HUES6 (cell line): ENCODE measurements around the gene SYNDIG1.

Experiments used
- H3K27ac ChIP-seq: 2 replicates; pipeline ENCODE4 v1.7.0; 2013; ENCODE audit warnings: low read depth, mild to moderate bottlenecking, low read length, inconsistent platforms
- H3K27me3 ChIP-seq: 2 replicates; pipeline ENCODE4 v1.6.1; 2013; ENCODE audit warnings: low read length; ENCODE audit not compliant: control insufficient read depth, insufficient read depth
- H3K36me3 ChIP-seq: 2 replicates; pipeline ENCODE4 v1.6.1; 2013; ENCODE audit warnings: low read length; ENCODE audit not compliant: control insufficient read depth, insufficient read depth
- H3K4me1 ChIP-seq: 2 replicates; pipeline ENCODE4 v1.6.1; 2013; ENCODE audit warnings: low read length; ENCODE audit not compliant: control insufficient read depth, insufficient read depth
- H3K4me3 ChIP-seq: 2 replicates; pipeline ENCODE4 v1.5.1; 2013; ENCODE audit warnings: low read depth, low read length
- H3K9ac ChIP-seq: one replicate; pipeline ENCODE4 v1.6.1; 2013; ENCODE audit warnings: mild to moderate bottlenecking, low read length
- H3K9me3 ChIP-seq: 2 replicates; pipeline ENCODE4 v1.6.1; 2013; ENCODE audit warnings: low read depth, low read length; ENCODE audit not compliant: control insufficient read depth, insufficient read depth

The SYNDIG1 gene

DNA sequence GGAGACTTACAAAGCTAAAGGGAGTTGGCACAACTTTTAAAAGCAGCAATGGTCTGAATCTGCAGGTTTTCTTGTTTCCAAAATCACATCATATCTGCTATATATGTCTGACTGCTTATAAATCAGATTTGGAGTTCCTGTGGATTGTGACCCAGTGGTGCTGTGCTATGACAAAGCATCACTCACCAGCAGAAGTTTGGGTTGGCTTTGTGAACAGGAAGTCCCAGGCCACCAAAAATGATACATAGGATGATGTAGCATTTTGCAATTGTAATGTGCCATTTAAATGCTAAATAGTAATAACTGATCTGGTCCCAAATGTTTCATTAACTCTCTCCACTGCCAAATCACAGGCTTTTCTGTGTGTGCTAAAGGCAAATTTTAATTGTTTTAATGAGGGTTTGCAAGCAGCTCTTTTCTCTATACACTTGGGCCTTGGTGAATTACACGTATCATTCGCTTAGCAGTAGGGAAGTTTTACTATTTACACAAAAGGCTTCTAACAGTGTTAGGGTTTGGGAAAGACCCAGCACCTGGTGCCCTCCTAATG lies 60.8 kb downstream of the SYNDIG1 start:
- H3K36me3 ChIP-seq = no peaks in the 10 kb centered on the region
- H3K4me1 ChIP-seq = no peaks in the 10 kb centered on the region
- H3K9ac ChIP-seq = no peak overlapping the region
- no peaks in the 10 kb centered on the region for H3K27me3 ChIP-seq
- H3K27ac ChIP-seq = no peak overlapping the region
- H3K9me3 ChIP-seq = 0 out of 2 replicates have a peak, but pooled peaks cover 2% of the 10 kb centered on the region
- no peak overlapping the region for H3K4me3 ChIP-seq

DNA sequence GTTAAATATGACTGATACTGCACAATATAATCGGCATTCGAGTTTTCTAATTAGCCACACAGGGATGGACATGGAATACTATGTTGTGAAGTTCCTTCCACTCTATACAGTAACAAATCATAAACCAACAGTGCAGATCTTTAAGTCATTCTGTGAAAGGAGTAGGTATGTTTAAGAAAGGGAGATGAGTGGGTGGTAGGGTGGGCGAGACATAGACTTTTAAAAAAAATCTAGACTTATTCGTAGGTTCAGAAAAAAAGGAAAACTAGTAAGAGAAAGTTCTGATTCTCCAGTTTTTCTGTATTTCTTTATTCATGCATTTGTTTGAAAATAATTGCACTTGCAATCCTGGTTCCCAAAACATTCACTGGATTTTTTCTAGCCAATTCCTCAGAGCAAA lies 61.8 kb downstream of the SYNDIG1 start:
- Histone ChIP-seq H3K4me1 (no peaks in the 10 kb centered on the region), H3K9me3 (0 out of 2 replicates have a peak, but pooled peaks cover 2% of the 10 kb centered on the region), H3K27ac (no peak overlapping the region), H3K27me3 (no peaks in the 10 kb centered on the region), H3K9ac (no peak overlapping the region), H3K4me3 (no peak overlapping the region), H3K36me3 (no peaks in the 10 kb centered on the region)

DNA sequence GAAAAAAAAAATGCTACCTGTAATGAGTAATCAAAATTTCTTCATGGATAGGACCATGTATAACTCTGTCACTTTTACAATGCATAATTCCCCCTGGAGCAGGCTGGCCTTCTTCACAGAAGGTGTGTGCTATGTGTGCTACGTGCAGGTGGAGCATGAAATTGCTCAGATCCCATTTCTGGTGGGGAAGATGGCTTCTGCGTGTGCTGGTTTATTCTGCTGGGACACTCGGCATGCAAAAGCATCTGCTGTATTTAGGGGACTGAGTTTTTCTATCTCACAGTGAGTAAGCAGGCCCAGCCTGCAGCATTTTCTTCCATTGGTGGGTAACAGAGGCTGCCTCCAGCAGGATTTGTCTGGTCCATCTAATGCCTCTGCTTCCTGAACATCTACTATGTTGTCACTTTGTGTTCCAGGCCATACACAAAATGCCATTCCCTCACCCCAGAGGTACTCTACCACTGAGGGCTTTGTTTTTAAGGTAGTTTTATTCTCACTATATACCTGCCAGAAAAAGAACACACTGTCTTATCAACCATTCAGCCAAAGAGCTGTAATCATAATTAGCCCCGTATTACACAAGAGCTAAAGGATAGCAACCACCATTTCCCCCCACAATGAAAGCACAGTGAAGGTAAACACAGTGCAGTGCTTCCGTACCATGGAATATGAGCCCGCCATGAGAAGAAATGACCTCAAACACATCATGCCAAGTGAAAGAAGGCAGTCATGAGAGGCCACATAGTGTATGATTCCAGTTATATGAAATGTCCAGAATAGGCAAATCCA lies 62.4 kb downstream of the SYNDIG1 start:
- Histone ChIP-seq H3K9me3 (0 out of 2 replicates have a peak, but pooled peaks cover 2% of the 10 kb centered on the region), H3K27me3 (no peaks in the 10 kb centered on the region), H3K4me3 (no peak overlapping the region), H3K27ac (no peak overlapping the region), H3K9ac (no peak overlapping the region), H3K36me3 (no peaks in the 10 kb centered on the region), H3K4me1 (no peaks in the 10 kb centered on the region)

DNA sequence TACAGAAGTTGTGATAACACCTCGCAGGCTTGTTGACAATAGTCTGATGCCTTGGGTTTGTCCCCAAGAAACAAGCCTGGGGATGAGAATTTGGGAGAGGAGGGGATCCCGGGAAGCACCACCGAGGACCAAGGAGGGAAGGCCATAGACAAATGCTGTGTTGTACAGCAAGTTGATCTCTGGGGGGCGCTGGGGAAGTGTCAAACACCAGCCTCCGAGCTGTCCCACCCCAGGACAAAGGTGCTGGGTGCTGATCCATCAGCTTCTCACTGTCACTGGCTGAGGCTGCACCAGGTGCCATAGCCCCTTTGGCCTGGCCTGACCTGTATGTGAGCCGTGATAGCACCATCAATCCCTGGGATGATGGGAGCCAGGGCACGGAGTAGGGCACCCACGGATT lies 64.0 kb downstream of the SYNDIG1 start:
- Histone ChIP-seq H3K9ac (no peak overlapping the region), H3K9me3 (0 out of 2 replicates have a peak, but pooled peaks cover 2% of the 10 kb centered on the region), H3K4me1 (no peaks in the 10 kb centered on the region), H3K27ac (no peak overlapping the region), H3K4me3 (no peak overlapping the region), H3K36me3 (no peaks in the 10 kb centered on the region), H3K27me3 (0 out of 2 replicates have a peak, but pooled peaks cover 2% of the 10 kb centered on the region)

DNA sequence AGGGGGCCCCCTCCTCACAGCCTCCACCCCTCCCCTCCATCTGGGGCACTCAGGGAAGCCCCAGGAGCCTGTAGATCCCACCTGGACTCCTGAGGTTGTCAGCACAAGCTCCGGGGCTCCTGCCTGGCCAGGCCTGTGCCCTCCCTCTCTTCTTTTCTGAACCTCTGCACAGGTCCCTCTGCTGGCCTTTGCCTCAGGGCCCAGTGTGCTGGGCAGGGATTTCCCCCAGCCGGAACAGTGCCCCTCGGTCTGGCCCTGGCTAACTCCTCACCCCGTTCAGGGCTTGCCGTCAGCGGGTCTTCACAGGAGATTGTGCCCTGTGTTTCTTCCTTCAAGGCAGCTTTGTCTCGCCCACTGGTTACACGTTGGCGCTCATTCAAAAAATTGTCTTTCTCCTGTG lies 64.9 kb downstream of the SYNDIG1 start:
- no peaks in the 10 kb centered on the region for H3K4me1 ChIP-seq
- no peak overlapping the region for H3K4me3 ChIP-seq
- no peak overlapping the region for H3K27ac ChIP-seq
- H3K36me3 ChIP-seq = no peaks in the 10 kb centered on the region
- H3K27me3 ChIP-seq = 0 out of 2 replicates have a peak, but pooled peaks cover 2% of the 10 kb centered on the region
- 0 out of 2 replicates have a peak, but pooled peaks cover 2% of the 10 kb centered on the region for H3K9me3 ChIP-seq
- no peak overlapping the region for H3K9ac ChIP-seq

DNA sequence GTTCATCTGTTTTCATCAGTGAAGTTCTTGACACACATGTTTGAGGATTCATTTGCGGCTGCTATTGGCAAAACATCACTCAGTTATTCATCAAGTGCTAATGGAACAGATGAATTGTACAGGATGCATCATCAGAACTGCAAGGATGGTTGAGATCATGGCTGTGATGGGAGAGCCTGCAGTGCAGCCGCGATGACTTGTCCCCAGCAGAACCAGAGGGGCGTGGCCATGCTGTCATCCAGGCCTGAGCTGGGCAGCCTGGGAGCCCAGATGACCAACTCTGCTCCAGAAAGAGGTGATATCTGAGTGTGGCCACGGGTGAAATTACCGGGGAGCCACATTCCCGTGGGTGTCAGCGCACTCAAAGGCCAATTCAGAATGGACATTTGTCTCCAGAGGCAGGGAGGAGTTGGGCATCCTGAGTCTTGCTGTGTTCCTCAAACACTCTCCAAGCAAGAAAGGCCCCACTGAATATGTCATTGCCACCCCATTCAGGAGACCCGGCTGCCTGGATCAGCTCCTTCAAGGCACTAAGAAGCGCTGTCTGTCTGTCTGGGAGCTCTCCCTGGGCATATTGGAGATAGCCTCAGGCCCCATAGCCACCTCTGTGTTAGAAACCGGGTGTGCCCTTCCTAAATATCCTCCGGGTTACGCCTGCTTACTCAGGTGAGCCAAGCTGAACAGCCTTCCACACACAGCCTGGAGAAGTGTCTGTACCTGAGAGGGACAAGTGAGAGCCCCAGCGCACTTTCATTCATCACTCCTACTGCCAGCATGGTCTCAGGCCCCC lies 66.7 kb downstream of the SYNDIG1 start:
- Histone ChIP-seq H3K4me3 (no peak overlapping the region), H3K9me3 (no peaks in the 10 kb centered on the region), H3K27ac (no peak overlapping the region), H3K4me1 (no peaks in the 10 kb centered on the region), H3K9ac (no peak overlapping the region), H3K27me3 (0 out of 2 replicates have a peak, but pooled peaks cover 2% of the 10 kb centered on the region), H3K36me3 (no peaks in the 10 kb centered on the region)

DNA sequence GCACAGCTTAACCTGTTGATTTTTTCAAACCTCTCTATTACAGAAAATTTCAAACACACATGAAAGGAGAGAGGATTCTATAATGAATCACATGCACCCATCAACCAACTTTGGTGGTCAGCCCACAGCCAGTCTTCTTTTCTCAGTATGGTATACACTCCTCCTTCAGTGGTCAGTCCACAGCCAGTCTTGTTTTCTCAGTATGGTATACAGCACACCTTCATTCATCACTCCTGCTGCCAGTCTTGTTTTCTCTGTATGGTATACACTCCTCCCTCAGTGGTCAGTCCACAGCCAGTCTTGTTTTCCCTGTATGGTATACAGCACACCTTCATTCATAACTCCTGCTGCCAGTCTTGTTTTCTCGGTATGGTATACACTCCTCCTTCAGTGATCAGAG lies 67.8 kb downstream of the SYNDIG1 start:
- Histone ChIP-seq H3K4me3 (no peak overlapping the region), H3K27ac (no peak overlapping the region), H3K4me1 (no peaks in the 10 kb centered on the region)

DNA sequence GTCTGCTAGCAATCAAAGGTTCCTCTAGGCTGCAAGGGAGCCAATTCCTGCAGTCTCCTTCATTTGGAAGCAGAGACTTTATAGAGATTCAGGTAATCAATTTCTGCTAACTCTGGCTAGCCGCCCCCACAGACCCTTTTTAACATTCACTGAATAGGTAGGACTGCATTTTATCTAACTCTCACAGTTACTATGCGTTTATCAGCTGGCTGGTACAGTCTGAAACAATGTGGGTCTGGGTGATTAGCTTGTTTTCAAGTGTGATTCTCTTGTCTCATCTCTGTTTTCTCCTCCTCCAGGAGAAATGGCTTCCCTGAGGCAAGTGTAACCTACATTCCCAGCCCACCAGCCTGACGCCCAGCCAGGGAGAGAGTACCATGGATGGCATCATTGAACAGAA lies 73.3 kb downstream of the SYNDIG1 start:
- Histone ChIP-seq H3K27ac (no peak overlapping the region), H3K9ac (no peak overlapping the region), H3K9me3 (peaks cover 6% of the 10 kb centered on the region; the same call in 1 of the 2 replicates), H3K27me3 (no peaks in the 10 kb centered on the region), H3K4me1 (no peaks in the 10 kb centered on the region), H3K36me3 (peaks cover 5% of the 10 kb centered on the region; the same call in 1 of the 2 replicates), H3K4me3 (no peak overlapping the region)

More for the DNA sequence above, 67.8 kb downstream of the SYNDIG1 start:
- no peaks in the 10 kb centered on the region for H3K36me3 ChIP-seq
- H3K9ac ChIP-seq = no peak overlapping the region
- H3K27me3 ChIP-seq = 0 out of 2 replicates have a peak, but pooled peaks cover 2% of the 10 kb centered on the region
- H3K9me3 ChIP-seq = no peaks in the 10 kb centered on the region

DNA sequence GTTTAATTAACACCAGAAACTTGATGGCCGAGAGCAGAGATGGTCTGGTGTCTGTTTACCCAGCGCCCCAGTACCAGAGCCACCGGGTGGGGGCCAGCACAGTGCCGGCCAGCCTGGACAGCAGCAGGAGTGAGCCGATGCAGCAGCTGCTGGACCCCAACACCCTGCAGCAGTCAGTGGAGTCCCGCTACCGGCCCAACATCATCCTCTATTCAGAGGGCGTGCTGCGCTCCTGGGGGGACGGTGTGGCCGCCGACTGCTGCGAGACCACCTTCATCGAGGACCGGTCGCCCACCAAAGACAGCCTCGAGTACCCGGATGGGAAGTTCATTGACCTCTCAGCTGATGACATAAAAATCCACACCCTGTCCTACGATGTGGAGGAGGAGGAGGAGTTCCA lies 73.7 kb downstream of the SYNDIG1 start:
- Histone ChIP-seq H3K9me3 (peaks cover 6% of the 10 kb centered on the region; the same call in 1 of the 2 replicates), H3K9ac (no peak overlapping the region), H3K27ac (no peak overlapping the region), H3K4me1 (no peaks in the 10 kb centered on the region), H3K27me3 (no peaks in the 10 kb centered on the region), H3K4me3 (no peak overlapping the region), H3K36me3 (peaks cover 5% of the 10 kb centered on the region; the same call in 1 of the 2 replicates)

DNA sequence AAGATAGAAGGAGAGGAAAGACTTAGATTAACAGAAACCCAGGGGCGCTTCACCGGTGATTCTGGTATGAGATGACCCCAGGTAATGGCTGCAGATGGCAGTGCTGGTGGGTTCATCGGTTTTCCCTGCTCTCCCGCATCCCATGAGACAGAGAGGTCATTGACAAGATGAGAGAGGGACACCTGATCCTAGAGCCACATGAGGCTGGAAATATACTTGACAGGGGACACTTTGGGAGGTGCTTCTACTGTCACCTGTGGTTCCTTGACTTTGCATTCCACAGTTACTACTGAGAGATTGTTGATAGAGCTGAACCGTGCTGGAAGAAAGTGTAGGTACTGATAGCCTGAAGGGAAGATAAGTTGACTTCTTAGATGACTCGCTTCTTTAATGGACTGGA lies 74.3 kb downstream of the SYNDIG1 start:
- no peak overlapping the region for H3K4me3 ChIP-seq
- H3K27ac ChIP-seq = no peak overlapping the region
- no peak overlapping the region for H3K9ac ChIP-seq
- peaks cover 6% of the 10 kb centered on the region; the same call in 1 of the 2 replicates for H3K9me3 ChIP-seq
- no peaks in the 10 kb centered on the region for H3K4me1 ChIP-seq
- H3K36me3 ChIP-seq = peaks cover 5% of the 10 kb centered on the region; the same call in 1 of the 2 replicates
- no peaks in the 10 kb centered on the region for H3K27me3 ChIP-seq
